SJCRH30 (cell line): ENCODE results near the gene NXPH3. TPM values are rescaled to one million over a fixed set of nuclear protein-coding genes. Genes with fewer than 3 reads are reported as not detected.

Source experiments
- DNase-seq, 2 experiments: peaks; one replicate each; pipeline ENCODE4 v3.0.0-alpha.2; 2015 to 2020
- H3K27ac ChIP-seq: fragments of 250-450 bp; sonication (Bioruptor Pico); 2 replicates; pipeline ENCODE4 v1.5.1; 2020; ENCODE audit warnings: mild to moderate bottlenecking, moderate library complexity
- H3K27me3 ChIP-seq: fragments of 250-450 bp; sonication (Bioruptor Pico); 2 replicates; pipeline ENCODE4 v1.5.1; 2020; ENCODE audit warnings: mild to moderate bottlenecking, moderate library complexity
- H3K36me3 ChIP-seq: fragments of 250-450 bp; sonication (Bioruptor Pico); 2 replicates; pipeline ENCODE4 v1.5.1; 2020; ENCODE audit warnings: mild to moderate bottlenecking, moderate library complexity
- H3K4me1 ChIP-seq: fragments of 250-450 bp; sonication (Bioruptor Pico); 2 replicates; pipeline ENCODE4 v1.5.1; 2020; ENCODE audit warnings: mild to moderate bottlenecking, moderate library complexity
- H3K4me3 ChIP-seq: fragments of 250-450 bp; sonication (Bioruptor Pico); 2 replicates; pipeline ENCODE4 v1.5.1; 2020; ENCODE audit warnings: mild to moderate bottlenecking, moderate library complexity
- H3K9me3 ChIP-seq: fragments of 250-450 bp; sonication (Bioruptor Pico); replicated peaks from 2 replicates; pipeline ENCODE4 v1.5.1; 2020; ENCODE audit warnings: mild to moderate bottlenecking, moderate library complexity
- total RNA-seq: library from RNA; depleted of rRNA; stranded (reverse); fragments of >200 nt; shearing (Covaris generic); gene quantifications from 2 replicates; pipeline ENCODE4 v1.2.3, GENCODE V29; 2014

The NXPH3 gene
- total RNA-seq, 1 experiment from 2014 or later, result 1.0 TPM

DNA sequence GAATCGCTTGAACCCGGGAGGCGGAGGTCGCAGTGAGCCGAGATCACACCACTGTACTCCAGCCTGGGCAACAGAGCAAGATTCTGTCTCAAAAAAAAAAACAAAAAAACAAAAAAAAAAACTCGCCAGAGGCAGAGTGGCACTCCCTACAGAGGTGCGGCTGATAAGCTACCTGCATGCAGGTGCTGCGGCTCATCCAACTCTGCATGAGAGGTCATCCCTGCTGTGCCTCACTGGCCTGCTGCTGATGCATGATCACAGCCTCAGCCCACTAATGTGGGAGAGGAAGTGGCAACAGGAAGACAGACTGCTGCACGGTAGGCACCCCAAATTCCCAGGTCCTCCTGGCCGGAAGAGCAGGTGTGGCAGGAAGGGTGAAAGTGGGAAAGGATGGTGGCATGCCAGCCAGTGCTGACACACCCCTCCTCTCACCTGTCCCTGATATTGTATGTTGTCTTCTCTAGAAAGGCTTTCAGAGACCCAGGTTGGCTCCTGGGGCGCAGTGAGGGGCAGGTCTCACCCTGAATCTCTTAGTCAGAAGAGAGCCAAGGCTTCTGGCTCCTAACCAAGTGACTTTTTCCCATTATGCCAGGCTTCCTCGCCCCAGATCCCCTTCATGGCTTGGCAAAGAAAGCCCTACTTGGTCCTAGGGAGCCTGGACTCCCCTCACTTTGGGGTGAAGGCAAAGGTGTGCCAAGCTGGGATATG, 11.8 kb downstream of the NXPH3 start:
- Histone ChIP-seq H3K36me3 (no peaks in the 10 kb centered on the region), H3K27ac (no peak overlapping the region), H3K9me3 (no peaks in the 10 kb centered on the region), H3K4me3 (no peak overlapping the region), H3K27me3 (no peaks in the 10 kb centered on the region), H3K4me1 (no peaks in the 10 kb centered on the region)
- DNase-seq, result no peak

DNA sequence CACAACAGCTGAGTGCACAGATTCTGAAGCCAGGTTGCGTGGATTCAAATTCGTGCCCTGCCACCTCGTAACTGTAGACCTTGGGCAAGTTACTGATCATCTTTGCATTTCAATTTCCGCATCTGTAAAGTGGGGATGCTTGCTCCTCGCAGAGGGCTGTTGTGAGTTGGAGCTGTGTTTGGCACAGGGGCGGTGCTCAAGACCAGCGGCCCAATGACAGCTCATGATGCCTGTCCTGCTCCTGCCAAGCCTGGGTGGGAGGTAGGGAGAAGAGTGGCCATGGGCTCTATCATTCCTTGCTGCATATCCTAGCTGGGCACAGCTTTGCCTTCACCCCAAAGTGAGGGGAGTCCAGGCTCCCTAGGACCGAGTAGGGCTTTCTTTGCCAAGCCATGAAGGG, 12.6 kb downstream of the NXPH3 start:
- DNase-seq, result no peak
- Histone ChIP-seq H3K36me3 (no peaks in the 10 kb centered on the region), H3K4me1 (no peaks in the 10 kb centered on the region), H3K4me3 (no peak overlapping the region), H3K9me3 (no peaks in the 10 kb centered on the region), H3K27me3 (no peaks in the 10 kb centered on the region), H3K27ac (no peak overlapping the region)

DNA sequence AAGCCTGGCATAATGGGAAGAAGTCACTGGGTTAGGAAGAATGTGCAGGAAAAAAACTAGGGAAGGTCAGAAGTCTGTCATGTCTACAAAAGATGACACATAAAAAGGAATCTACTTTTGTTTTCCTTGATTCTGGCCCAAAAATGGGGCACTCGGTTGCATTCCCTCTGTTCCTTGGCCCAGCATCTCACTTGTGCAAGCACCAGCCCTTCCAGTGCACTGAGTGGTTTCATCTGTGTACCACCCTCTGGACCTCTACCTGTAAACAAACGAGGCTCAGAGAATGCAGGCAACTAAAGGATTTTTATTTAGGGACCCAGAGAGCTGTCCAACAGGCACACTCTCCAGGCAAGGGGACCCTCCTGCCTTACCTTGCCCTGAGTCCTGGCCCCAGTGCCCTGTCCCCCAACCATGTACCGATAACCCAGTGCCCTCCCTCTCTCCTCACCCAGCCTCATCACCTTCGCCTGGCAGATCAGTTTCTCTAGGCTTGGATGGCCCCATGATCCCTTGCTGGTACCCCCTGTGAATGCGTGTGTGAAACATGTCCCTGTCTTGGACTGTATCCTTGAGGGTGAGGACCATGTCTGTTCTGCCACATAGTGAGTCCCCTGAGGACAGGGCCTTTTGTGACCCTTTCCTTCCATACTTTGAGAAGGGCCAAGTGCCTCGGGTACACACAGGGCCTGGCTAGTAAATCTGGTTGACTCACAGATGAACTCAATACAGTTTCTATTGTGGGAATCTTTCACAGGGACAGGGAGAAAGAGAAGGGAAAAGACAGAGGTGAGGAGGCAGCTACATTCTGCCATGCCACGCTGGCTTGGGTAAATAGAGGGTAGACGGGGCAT, 13.3 kb downstream of the NXPH3 start:
- DNase-seq, result no peak
- H3K4me1 ChIP-seq, result no peaks in the 10 kb centered on the region
- no peak overlapping the region for H3K4me3 ChIP-seq
- no peaks in the 10 kb centered on the region for H3K27me3 ChIP-seq
- no peaks in the 10 kb centered on the region for H3K36me3 ChIP-seq
- no peak overlapping the region for H3K27ac ChIP-seq
- H3K9me3 ChIP-seq, result no peaks in the 10 kb centered on the region

DNA sequence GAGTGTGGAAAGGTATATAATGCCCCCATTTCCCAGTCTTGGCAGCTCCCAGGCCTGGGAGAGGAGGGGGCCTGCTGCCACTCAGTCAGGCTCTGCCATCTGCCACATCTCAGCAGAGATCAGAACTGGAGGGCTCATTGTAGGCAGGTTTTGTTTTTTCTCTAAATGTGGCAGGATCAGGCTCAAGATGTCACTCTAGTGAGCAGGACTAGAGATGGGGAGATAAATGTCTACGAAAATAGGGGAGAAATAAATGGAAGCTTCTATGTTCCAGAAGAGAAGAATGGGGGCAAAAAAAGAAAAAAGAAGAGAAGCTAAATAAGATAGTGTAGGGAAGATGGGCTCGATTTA, 13.9 kb downstream of the NXPH3 start:
- Histone ChIP-seq H3K4me3 (no peak overlapping the region), H3K27ac (no peak overlapping the region), H3K27me3 (no peaks in the 10 kb centered on the region), H3K9me3 (no peaks in the 10 kb centered on the region), H3K4me1 (no peaks in the 10 kb centered on the region), H3K36me3 (no peaks in the 10 kb centered on the region)
- DNase-seq, result no peak

DNA sequence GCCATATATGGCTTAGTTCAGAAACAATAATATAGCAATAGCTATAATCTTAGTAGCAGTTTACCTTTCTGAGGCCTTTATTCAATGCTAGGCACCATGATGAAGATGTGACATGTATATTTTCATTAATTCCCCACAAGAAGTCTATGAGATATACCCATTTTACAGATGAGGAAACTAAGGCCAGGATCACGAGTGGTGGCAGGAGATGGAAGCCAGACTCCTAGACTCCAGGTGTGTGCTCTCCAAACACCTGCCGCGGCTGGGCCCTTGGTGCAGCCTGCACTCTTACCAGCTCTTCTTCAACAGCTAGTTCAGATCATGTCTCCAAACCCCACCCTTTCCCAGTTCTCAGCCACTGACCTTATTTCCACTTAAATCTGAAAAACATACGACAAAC, 15.2 kb downstream of the NXPH3 start:
- no peaks in the 10 kb centered on the region for H3K36me3 ChIP-seq
- no peaks in the 10 kb centered on the region for H3K9me3 ChIP-seq
- H3K4me3 ChIP-seq, result no peak overlapping the region
- H3K27me3 ChIP-seq, result no peaks in the 10 kb centered on the region
- no peak for DNase-seq
- no peaks in the 10 kb centered on the region for H3K4me1 ChIP-seq
- H3K27ac ChIP-seq, result no peak overlapping the region

DNA sequence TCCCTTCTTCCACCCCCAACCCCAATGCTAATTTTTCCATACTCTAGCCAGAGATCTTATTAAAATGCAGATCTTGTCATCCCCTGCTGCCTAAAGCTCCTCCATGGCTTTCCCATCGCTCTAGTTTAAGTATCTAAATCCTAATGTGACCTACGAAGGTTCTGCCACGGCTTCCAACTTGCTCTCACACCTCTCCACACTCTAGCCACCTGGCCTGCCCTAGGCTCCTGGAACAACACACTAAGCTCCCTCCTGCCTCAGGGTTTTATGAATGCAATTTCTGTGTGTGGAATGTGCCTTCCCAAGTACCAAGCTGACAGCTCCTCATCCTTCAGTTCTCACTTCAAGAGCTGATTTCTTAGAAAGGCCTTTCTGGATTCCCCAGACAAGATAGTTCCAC, 16.6 kb downstream of the NXPH3 start:
- Histone ChIP-seq H3K4me1 (no peaks in the 10 kb centered on the region), H3K27me3 (no peaks in the 10 kb centered on the region), H3K36me3 (no peaks in the 10 kb centered on the region), H3K4me3 (no peak overlapping the region), H3K27ac (no peak overlapping the region), H3K9me3 (no peaks in the 10 kb centered on the region)
- DNase-seq, result no peak

DNA sequence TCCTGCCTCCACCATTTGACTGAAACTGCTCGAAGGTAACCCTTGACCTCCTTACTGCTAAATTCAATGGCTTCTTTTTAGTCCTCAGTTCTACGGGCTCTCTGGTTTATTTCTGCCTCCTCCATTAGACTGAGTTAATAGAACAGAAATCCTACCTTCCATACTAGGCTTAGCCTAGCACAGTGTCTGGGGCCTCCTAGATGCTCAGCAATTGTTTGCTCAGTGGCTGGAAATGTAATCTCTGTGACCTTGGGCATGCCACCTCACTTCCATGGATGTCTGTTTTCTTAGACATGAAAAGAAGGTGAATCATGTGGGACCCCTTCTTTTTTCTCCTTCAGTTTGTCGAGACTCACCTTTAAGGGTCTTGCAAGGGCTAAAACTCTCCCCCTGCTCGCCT, 19.7 kb downstream of the NXPH3 start:
- Histone ChIP-seq H3K27me3 (no peaks in the 10 kb centered on the region), H3K36me3 (peaks cover 4% of the 10 kb centered on the region; the same call in 1 of the 2 replicates), H3K4me1 (no peaks in the 10 kb centered on the region), H3K9me3 (no peaks in the 10 kb centered on the region), H3K27ac (no peak overlapping the region), H3K4me3 (no peak overlapping the region)
- no peak for DNase-seq

DNA sequence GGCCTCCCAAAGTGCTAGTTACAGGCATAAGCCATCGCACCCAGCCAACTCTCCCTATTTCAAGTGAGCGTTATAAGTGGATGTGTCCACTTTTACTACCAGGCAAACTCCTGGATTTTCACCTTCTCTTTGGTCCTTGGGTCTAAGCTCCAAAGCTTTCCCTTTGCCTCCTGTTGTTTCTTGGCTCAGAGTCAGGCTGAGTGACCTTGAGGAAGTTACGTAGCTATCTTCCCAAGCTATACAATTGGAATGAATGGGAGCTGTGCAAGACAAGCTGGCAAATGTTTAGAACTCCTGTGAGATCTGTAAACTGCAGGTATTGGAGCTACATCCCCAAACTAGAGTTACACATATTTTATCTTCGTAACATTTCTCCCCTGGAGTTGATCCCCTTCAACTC, 20.3 kb downstream of the NXPH3 start:
- H3K9me3 ChIP-seq, result no peaks in the 10 kb centered on the region
- no peak overlapping the region for H3K27ac ChIP-seq
- H3K4me1 ChIP-seq, result no peaks in the 10 kb centered on the region
- no peak for DNase-seq
- H3K27me3 ChIP-seq, result no peaks in the 10 kb centered on the region
- no peak overlapping the region for H3K4me3 ChIP-seq
- H3K36me3 ChIP-seq, result peaks cover 4% of the 10 kb centered on the region; the same call in 1 of the 2 replicates

DNA sequence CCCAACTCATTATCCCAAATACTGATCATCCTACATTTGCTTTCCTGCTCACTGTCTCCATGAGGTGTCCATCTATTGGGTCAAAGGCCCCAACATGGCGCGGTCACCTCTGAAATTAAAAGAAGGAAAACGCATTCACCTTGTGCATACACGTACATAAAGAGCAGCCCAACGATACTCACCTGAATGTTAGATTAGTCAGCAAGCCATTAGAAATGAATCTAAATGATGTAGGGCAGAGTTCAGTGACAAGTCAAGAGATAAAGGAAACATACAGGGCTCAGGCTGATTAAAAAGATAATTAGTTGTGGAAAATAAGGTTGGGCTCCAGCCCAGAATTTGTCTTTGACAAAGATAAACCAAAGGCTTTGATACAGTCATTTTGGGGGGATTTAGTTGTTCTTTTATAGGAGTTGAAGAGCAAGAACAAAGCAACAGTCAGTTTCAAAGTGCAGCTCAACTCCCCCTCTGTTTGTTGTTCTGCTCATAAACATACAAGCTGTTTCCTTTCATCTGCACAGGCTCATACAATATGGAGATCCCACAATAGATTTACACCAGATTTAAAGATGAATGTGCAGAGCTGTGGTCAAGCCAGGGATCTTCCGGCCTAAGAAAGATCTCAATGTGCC, 21.1 kb downstream of the NXPH3 start:
- Histone ChIP-seq H3K27ac (no peak overlapping the region), H3K4me3 (no peak overlapping the region), H3K27me3 (no peaks in the 10 kb centered on the region), H3K9me3 (no peaks in the 10 kb centered on the region), H3K36me3 (peaks cover 4% of the 10 kb centered on the region; the same call in 1 of the 2 replicates), H3K4me1 (no peaks in the 10 kb centered on the region)
- DNase-seq, result no peak

DNA sequence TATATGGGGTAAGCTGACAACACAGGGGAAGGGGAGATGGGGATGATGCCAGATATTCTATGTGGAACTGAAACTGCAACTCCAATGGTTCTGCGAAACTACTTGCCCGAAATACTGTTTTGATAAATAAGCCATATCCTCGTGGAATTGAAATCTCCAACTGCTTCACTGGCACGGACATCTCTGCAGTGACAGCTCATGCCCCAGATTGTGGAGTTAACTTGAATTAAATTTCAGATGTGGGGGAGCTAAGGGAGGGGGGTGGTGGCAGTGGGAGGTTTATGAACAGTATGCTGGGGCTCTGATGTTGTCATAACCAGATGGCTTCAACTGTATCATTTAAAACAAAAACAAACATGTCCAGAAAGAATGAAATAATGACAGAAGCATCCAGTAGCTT, 21.8 kb downstream of the NXPH3 start:
- Histone ChIP-seq H3K4me1 (no peaks in the 10 kb centered on the region), H3K36me3 (peaks cover 4% of the 10 kb centered on the region; the same call in 1 of the 2 replicates), H3K27ac (no peak overlapping the region), H3K9me3 (no peaks in the 10 kb centered on the region), H3K27me3 (no peaks in the 10 kb centered on the region), H3K4me3 (no peak overlapping the region)
- DNase-seq, result no peak

DNA sequence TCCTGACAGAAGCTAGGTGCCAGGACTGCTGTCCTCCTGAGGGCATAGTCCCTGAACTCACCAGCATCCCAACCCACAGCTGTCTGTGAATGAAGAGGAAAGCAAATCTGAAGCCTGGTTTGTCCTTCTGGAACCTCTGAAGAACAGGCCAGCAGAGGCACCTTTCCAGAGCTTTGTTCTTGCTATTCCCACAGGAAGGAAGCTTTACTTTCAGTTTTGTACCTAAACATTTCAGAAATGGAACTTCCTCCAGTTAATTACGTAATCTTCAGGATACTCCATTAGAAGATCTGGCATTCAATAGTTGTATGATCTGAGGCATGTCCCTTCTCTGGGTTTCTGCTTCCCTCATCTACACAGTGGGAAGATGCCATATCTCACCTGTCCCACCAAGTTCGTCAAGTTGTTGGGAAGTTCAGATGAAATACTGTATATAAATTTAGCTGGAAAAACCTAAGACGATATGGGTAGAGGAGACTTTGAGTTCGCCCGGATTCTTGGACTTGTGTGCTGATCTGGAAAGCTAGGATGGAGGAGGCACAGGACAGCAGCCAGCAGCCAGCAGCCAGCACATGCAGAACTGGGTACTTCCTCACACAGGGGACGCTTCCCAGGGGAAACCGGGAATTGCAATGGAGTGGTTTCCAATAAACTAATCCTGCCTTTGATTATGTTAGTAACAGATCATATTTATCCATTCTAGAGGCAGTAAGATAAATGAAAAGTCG, 22.4 kb downstream of the NXPH3 start:
- H3K27ac ChIP-seq, result no peak overlapping the region
- no peaks in the 10 kb centered on the region for H3K4me1 ChIP-seq
- no peaks in the 10 kb centered on the region for H3K27me3 ChIP-seq
- H3K4me3 ChIP-seq, result no peak overlapping the region
- peaks cover 4% of the 10 kb centered on the region; the same call in 1 of the 2 replicates for H3K36me3 ChIP-seq
- DNase-seq, result no peak
- no peaks in the 10 kb centered on the region for H3K9me3 ChIP-seq

DNA sequence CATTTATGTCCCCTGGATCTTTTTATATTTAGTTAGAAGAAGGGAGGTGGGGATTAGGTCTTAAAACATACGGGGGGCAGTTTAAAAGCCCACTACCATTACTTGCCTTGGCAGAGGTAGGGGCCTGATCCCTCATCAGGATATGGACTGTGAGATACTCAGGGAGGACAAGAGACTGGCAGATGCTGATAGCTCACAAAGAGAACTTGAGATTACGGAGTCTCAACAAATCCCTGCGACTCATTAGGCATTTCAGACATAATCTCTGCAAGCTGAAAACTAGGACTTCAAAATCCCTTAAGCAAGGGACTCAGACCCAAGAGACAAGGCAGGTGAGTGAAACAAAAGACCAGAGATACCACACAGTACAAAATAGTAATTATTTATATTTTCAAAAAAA, 23.2 kb downstream of the NXPH3 start:
- Histone ChIP-seq H3K27me3 (no peaks in the 10 kb centered on the region), H3K4me3 (no peak overlapping the region), H3K9me3 (no peaks in the 10 kb centered on the region), H3K4me1 (no peaks in the 10 kb centered on the region), H3K36me3 (peaks cover 4% of the 10 kb centered on the region), H3K27ac (no peak overlapping the region)
- DNase-seq, result no peak

DNA sequence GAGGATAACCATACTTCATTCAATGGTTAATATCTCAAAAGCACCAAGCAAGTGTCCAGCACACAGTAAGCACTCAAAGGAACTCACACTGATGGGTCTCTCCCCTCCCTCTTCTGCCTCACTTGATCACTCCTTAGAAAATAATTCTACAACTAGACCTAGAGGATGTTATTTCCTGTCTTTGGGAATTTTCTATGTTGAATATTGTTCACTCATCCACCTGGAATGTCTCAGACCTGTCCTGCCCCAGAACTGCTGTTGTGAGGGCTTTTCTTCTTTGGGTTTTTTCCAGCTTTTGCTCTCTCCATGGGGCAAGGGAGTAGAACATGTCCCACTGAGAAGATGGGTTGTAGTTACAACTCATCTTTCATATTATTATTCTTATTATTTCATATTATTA, 25.3 kb downstream of the NXPH3 start:
- no peak overlapping the region for H3K27ac ChIP-seq
- no peaks in the 10 kb centered on the region for H3K4me1 ChIP-seq
- no peaks in the 10 kb centered on the region for H3K27me3 ChIP-seq
- H3K9me3 ChIP-seq, result no peaks in the 10 kb centered on the region
- H3K36me3 ChIP-seq, result peaks cover 4% of the 10 kb centered on the region
- no peak overlapping the region for H3K4me3 ChIP-seq
- no peak for DNase-seq

DNA sequence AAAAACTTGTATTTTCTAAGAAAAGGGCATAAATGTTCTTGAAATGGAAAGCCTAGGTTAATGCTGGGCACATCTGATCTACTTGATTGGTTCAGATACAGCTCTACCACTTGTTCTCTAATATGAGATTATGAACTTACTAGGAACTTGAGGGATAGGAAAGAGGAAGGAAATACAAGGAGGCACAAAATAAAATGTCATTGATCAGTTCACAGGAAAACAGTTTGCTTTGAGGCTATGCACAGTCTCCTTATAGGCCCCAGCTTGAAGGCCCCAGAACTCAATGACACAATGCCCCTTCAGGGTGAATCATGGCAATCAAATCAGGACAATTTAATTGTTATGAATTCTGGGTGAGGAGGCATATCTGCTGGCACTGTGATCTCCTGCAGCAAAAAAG, 27.1 kb downstream of the NXPH3 start:
- no peak overlapping the region for H3K27ac ChIP-seq
- no peaks in the 10 kb centered on the region for H3K27me3 ChIP-seq
- H3K4me3 ChIP-seq, result no peak overlapping the region
- no peaks in the 10 kb centered on the region for H3K4me1 ChIP-seq
- no peak for DNase-seq
- H3K36me3 ChIP-seq, result peaks cover 5% of the 10 kb centered on the region
- no peaks in the 10 kb centered on the region for H3K9me3 ChIP-seq

DNA sequence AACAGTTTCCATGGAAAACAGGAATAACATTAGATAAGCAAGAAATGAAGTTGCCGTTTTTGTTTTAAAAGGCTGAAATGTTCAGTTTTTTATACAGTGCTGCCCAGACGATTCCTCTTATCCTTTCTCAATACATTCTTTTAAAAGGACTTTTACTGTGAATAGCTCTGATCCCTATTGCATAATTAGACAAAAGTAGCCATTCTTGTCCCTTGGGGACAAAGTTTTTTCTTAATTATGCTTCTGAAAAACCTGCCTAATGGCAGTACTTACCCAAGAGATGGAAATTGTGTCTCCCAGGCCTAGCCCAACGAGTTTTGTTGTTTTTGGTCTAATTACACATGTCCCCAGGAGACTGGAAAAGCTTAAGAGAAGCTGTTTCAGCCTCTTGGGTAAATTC, 27.6 kb downstream of the NXPH3 start:
- H3K4me3 ChIP-seq, result no peak overlapping the region
- peaks cover 9% of the 10 kb centered on the region for H3K36me3 ChIP-seq
- no peaks in the 10 kb centered on the region for H3K27me3 ChIP-seq
- H3K4me1 ChIP-seq, result no peaks in the 10 kb centered on the region
- DNase-seq, result no peak
- H3K9me3 ChIP-seq, result no peaks in the 10 kb centered on the region
- H3K27ac ChIP-seq, result no peak overlapping the region
